Transverse colon (tissue), 4 donors: ENCODE results near the gene MIX23. TPM values are rescaled to one million over a fixed set of nuclear protein-coding genes. Genes with fewer than 3 reads are reported as not detected.

ENCODE experiments used
- DNase-seq: peaks from one replicate; pipeline ENCODE4 v3.0.0-alpha.2; 2019
- H3K27ac ChIP-seq, 4 donors: fragments of 200-600 bp; sonication (generic); 2 replicates each; pipeline ENCODE4 v1.5.1; 2016 to 2018; ENCODE audit warnings: inconsistent platforms in 4 of 4
- H3K27me3 ChIP-seq: fragments of 200-600 bp; sonication (generic); 2 replicates; pipeline ENCODE4 v1.5.1; 2017; ENCODE audit warnings: inconsistent platforms
- H3K36me3 ChIP-seq, 4 donors: fragments of 200-600 bp; sonication (generic); 2 replicates each; pipeline ENCODE4 v1.5.1; 2017 to 2019; ENCODE audit warnings: inconsistent platforms in 4 of 4
- H3K4me1 ChIP-seq, 4 donors: fragments of 200-600 bp; sonication (generic); 2 replicates each; pipeline ENCODE4 v1.5.1; 2017 to 2020; ENCODE audit warnings: inconsistent platforms in 4 of 4
- H3K4me3 ChIP-seq, 4 donors: fragments of 200-600 bp; sonication (generic); 1 replicate in 1 of 4; 2 replicates in 3 of 4; pipeline versions ENCODE4 v1.5.1 to v1.6.1; 2017 to 2019; ENCODE audit warnings: inconsistent platforms in 4 of 4
- H3K9me3 ChIP-seq, 2 donors: fragments of 200-600 bp; sonication (generic); 2 replicates each; pipeline ENCODE4 v1.5.1; 2017 to 2019; ENCODE audit warnings: inconsistent platforms in 2 of 2
- EP300 ChIP-seq: sonication (generic); formaldehyde crosslinking; IDR thresholded peaks from one replicate; pipeline ENCODE4 v1.6.1; 2017; ENCODE audit warnings: antibody characterized with exemption, low read depth
- POLR2A ChIP-seq: fragments of 450-650 bp; IDR thresholded peaks from one replicate; pipeline ENCODE4 v1.6.1; 2016; ENCODE audit warnings: antibody characterized with exemption, mild to moderate bottlenecking, moderate library complexity
- POLR2AphosphoS5 ChIP-seq, 3 donors: sonication (generic); formaldehyde crosslinking; IDR thresholded peaks; one replicate each; pipeline ENCODE4 v1.6.1; 2016; ENCODE audit warnings: antibody characterized with exemption in 3 of 3
- WGBS, 2 donors: methylation state at CpG; one replicate each; pipeline ENCODE4 v1.1.5; 2018; ENCODE audit warnings: low coverage in 1 of 2; 5-methylcytosine and 5-hydroxymethylcytosine counted together
- in situ Hi-C, 4 donors: fragments of 200-750 bp; cut with MboI; loops; one replicate each; pipeline versions ENCODE4 v1.15.0 to v1.15.1; 2017; ENCODE audit warnings: low sequenced_read_pairs in 3 of 4, low pct_ligation_motif_present in 1 of 4, low pct_unique_long_range_greater_than_20kb in 1 of 4
- intact Hi-C: fragments of 100-400 bp; cut with DNase I; formaldehyde crosslinking; loops from one replicate; pipeline ENCODE4 v1.15.1; 2023; ENCODE audit warnings: low total_unique reads
- total RNA-seq, 4 donors: library from RNA; depleted of rRNA; stranded (reverse); fragments of >200 nt; gene quantifications; one replicate each; pipeline ENCODE4 v1.1.0, GENCODE V29; 2016
- TF ChIP-seq, protein P1 (sequence below), 5 experiments: fragments of 200-600 bp in 3 of 5; fragments of 450-650 bp in 2 of 5; sonication (generic) in 3 of 5; IDR thresholded peaks; 1 replicate in 2 of 5; 2 replicates in 3 of 5; pipeline ENCODE4 v1.5.1; 2016 to 2017; ENCODE audit warnings: antibody characterized with exemption in 5 of 5, inconsistent platforms in 3 of 5, mild to moderate bottlenecking in 2 of 5, moderate library complexity in 1 of 5

Gene MIX23
- total RNA-seq, 4 donors from 2014 or later: 4.5 to 28.7 (median 10.7) TPM

DNA sequence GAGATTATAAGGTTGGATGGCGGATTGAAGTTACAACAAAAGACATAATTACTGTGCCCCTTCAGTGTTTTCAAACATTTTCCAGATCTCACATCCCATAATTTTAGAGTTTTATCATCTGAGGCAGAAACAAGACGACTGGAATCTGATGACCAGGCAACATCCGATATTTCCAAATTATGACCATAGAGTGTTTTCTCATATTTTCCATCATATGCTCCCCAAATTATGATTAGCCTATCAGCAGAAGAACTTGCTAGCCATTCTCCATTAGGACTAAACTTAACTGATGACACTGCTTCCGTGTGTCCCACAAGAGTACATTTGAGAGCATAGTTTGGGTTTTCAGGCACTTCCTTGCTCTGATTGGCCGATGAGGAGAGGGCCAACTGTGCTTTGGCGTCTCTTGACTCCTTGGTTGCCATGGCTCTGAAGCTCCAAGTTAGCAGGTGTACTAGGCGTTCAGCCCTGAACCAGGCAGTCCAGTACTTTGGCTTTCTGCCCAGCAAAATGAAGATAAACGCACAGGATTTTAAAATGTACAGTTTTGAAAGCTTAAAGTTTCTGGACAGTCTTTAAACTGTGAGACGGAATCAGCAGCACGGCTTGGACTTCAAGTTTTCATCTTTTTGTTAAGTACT is 32.2 kb upstream of the MIX23 start:
- TF ChIP-seq POLR2AphosphoS5 (IDR thresholded peaks at IDR 0.05) (no peak), POLR2A (no peak), EP300 (no peak)
- peak; percentile 54 for DNase-seq
- H3K27ac ChIP-seq: peak overlapping the region; percentile 86 to 92 (median 90)
- in situ Hi-C loops (loop anchor here in 1 of 4 donors (25.0 kb wide), 1 partner anchor 272 kb away; the partner anchor contains the start of gene PARP14), intact Hi-C loops (no loop called here)
- H3K4me3 ChIP-seq: peak overlapping the region; percentile 54 to 81 (median 67)
- H3K4me1 ChIP-seq: peaks cover 7 to 36% (median 19%) of the 10 kb centered on the region in 4 donors
- 20 to 33% methylated on average over 6 to 10 of the region's 10 CpGs for WGBS, 2 donors
- peaks cover 0 to 7% (median 1%) of the 10 kb centered on the region in 4 donors for H3K36me3 ChIP-seq
- H3K9me3 ChIP-seq: no peaks in the 10 kb centered on the region
- H3K27me3 ChIP-seq: no peaks in the 10 kb centered on the region

DNA sequence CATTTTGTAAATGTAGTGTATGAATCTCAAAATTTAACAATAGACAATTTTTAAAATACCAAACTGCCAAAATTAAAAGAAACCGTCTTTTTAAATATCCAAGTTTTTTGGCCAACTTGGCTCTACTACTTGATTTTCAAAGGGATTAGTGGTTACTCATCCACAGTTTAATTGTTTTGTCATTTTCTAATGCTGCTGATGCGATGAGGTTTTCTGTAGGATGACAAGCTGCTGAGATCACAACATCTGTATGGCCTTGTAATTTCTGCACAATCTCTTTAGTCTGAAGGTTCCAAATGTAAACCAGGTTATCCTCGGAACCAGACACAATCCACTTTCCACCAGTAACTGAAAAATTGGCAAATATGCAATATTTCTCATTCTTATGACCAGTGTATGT is 31.4 kb upstream of the MIX23 start:
- TF ChIP-seq POLR2A: no peak
- TF ChIP-seq, protein P1, sequence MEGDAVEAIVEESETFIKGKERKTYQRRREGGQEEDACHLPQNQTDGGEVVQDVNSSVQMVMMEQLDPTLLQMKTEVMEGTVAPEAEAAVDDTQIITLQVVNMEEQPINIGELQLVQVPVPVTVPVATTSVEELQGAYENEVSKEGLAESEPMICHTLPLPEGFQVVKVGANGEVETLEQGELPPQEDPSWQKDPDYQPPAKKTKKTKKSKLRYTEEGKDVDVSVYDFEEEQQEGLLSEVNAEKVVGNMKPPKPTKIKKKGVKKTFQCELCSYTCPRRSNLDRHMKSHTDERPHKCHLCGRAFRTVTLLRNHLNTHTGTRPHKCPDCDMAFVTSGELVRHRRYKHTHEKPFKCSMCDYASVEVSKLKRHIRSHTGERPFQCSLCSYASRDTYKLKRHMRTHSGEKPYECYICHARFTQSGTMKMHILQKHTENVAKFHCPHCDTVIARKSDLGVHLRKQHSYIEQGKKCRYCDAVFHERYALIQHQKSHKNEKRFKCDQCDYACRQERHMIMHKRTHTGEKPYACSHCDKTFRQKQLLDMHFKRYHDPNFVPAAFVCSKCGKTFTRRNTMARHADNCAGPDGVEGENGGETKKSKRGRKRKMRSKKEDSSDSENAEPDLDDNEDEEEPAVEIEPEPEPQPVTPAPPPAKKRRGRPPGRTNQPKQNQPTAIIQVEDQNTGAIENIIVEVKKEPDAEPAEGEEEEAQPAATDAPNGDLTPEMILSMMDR (IDR thresholded peaks at IDR 0.05): no peak
- intact Hi-C loops: no loop called here
- in situ Hi-C loops: loop anchor here in 1 of 4 donors (25.0 kb wide), 1 partner anchor 273 kb away; the partner anchor contains the start of gene PARP14
- DNase-seq: no peak
- Histone ChIP-seq H3K4me1 (peaks cover 7 to 36% (median 19%) of the 10 kb centered on the region in 4 donors), H3K4me3 (no peak overlapping the region), H3K27me3 (no peaks in the 10 kb centered on the region), H3K27ac (no peak overlapping the region), H3K36me3 (peaks cover 0 to 15% (median 6%) of the 10 kb centered on the region in 4 donors), H3K9me3 (no peaks in the 10 kb centered on the region)
- 86 to 87% methylated on average over 3 of the region's 3 CpGs for WGBS, 2 donors

DNA sequence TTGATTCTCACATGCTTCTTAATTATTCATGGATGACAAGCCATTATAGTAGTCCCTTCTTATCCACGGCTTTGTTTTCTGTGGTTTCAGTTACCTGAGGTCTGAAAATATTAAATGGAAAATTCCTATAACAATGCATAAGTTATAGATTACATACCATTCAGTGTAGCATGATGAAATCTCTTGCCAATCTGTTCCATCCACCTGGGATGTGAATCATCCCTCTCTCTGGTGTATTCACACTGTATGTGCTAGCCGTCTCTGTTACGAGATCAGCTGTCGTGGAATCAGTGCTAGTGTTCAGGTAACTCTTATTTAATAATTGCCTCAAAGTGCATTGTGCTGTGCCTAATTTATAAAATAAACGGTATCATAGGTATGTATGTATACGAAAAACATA is 27.6 kb upstream of the MIX23 start:
- H3K9me3 ChIP-seq: no peaks in the 10 kb centered on the region
- 88 to 90% methylated on average over 6 of the region's 6 CpGs for WGBS, 2 donors
- no peak for DNase-seq
- H3K36me3 ChIP-seq: peaks cover 0 to 47% (median 23%) of the 10 kb centered on the region in 4 donors
- intact Hi-C loops: no loop called here
- no peak for TF ChIP-seq EP300
- no peak for TF ChIP-seq POLR2AphosphoS5 (IDR thresholded peaks at IDR 0.05)
- TF ChIP-seq POLR2A: no peak
- TF ChIP-seq, protein P1 (IDR thresholded peaks at IDR 0.05): no peak
- H3K27me3 ChIP-seq: no peaks in the 10 kb centered on the region
- H3K4me3 ChIP-seq: no peak overlapping the region
- in situ Hi-C loops: loop anchor here in 1 of 4 donors (25.0 kb wide), 1 partner anchor 277 kb away; the partner anchor contains the start of gene PARP14
- no peak overlapping the region for H3K27ac ChIP-seq
- peaks cover 0 to 25% (median 9%) of the 10 kb centered on the region in 4 donors for H3K4me1 ChIP-seq

DNA sequence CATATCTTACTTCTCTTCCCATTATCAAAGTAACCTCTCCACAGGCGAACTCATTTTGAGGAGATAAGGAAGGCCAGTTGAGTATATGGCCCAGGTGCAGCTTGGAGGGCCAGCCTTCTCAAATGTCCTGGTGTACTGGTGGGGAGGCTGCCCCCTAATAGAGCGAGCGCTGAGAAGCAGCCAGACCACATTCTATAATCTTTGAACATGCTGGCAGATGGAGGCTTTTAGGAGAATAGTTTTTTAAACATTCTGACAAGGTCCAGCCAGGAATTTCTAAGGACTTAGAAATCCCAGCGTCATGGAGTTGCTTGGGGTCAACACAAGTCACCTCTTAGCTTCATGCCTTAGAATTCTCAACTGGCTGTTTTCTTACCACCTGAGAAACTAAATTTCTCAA is 27.1 kb upstream of the MIX23 start:
- WGBS, 2 donors: 79 to 92% methylated on average over 2 to 4 of the region's 4 CpGs
- peaks cover 0 to 52% (median 23%) of the 10 kb centered on the region in 4 donors for H3K36me3 ChIP-seq
- H3K9me3 ChIP-seq: no peaks in the 10 kb centered on the region
- TF ChIP-seq, protein P1 (IDR thresholded peaks at IDR 0.05): no peak
- TF ChIP-seq POLR2AphosphoS5 (IDR thresholded peaks at IDR 0.05) (no peak), EP300 (no peak), POLR2A (no peak)
- H3K27ac ChIP-seq: no peak overlapping the region
- peaks cover 0 to 21% (median 7%) of the 10 kb centered on the region in 4 donors for H3K4me1 ChIP-seq
- in situ Hi-C loops (loop anchor here in 1 of 4 donors (25.0 kb wide), 1 partner anchor 277 kb away; the partner anchor contains the start of gene PARP14), intact Hi-C loops (no loop called here)
- H3K4me3 ChIP-seq: no peak overlapping the region
- DNase-seq: no peak
- no peaks in the 10 kb centered on the region for H3K27me3 ChIP-seq
